Stimulated activated CD8-positive, alpha-beta memory T cell treated with anti-CD3 and anti-CD28 coated beads, Interleukin-4, amount 100 ng/mL, for 4 hours (primary cell): ENCODE results near the gene CHMP4B.

Experiments
- DNase-seq, 2 donors: peaks; one replicate each; pipeline ENCODE4 v3.0.0-alpha.2; 2020; ENCODE audit warnings: low read depth in 2 of 2, low spot score in 1 of 2

The CHMP4B gene

DNA sequence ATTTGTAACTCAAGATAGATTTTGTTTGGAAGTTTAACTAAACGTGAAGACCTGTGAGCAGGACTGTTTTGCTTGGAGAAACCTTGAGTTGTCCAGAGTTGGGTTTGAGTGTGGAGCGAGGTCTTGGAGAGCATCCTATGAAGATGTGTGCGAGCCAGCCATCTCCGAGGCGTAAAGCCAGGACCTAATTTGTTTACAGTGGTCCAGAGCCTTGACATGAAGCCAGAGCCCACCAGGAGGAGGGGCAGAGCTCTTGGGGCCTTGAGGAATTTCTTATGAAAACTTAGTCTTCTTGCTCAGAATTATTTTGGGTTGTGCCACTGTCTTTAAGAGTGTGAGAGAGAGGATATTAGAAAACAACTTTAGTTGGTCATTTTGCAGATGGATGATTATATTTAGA is 6.3 kb downstream of the CHMP4B start:
- no peak for DNase-seq

DNA sequence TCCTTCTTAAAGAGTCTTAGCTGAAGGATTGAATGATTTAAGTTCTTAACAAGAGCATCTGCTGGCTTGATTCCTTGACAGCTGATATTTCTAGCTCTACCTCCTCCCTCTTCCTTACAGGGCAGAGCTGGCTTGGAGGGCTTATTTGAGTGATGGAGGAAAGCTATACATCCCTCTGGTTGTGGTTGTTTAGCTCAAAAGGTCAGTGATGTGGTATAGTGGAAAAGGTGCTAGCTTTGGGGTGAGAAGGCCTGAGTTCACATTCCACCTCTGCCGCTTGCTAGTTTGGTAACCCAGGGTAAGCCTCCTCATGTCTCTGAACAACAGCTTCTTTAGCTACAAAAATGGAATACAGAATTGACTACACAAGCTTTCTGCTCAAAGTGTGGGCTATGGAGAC is 8.3 kb downstream of the CHMP4B start:
- no peak for DNase-seq

DNA sequence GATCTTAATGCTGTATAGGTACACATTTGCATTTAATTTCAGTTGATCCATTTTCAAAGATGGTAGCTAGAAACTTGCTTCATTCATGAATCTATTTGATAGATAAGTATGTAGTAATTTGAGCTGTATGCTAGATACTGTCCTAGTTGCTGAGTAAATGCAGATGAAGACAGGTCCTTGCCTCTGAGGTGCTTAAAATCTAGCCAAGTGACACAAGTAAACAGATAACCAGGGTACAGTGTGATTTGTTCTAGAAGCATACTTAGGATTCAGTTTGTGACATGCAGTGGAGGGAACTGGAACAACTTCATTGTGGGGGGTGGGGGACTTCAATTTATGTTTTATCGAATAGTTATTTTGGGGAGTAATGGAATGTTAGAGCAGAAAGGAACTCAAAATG is 9.2 kb downstream of the CHMP4B start:
- DNase-seq, result no peak

GRCh38 chr20:33821270-33821836 is 10.2 kb downstream of the CHMP4B start:
- no peak for DNase-seq

DNA sequence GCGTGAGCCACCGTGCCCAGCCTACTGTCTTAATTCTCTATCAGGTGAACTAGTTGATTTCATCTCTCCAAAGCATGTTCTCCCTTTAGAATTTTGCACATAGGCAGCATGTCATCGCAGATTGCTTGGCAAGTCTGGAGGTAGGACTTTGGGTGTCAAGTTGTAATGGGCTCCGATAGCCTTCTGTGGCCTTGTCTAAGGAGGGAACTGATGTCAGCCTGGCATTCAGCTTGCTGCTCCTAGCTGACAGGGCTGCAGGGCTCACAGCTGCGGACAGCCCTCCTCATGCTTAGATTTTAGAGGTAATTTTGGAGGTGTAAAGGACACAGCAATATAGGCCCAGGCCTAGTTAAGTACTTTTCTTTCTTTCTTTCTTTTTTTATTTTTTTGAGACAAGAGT is 11.3 kb downstream of the CHMP4B start:
- no peak for DNase-seq

DNA sequence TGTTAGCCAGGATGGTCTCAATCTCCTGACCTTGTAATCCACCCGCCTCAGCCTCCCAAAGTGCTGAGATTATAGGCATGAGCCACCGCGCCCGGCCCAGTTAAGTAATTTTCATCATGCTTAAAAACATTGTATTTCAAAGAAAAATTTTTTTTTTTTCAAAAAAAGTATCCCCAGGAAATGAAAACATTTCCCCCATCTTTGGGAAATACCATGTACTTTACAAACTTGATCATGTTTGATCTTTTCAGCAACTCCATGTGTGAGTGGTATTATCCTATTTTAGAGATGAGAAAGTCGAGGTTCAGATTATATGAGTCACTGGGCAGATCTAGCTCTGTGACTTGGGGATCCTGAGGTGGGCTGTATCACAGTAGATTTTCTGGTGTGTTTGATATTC is 11.8 kb downstream of the CHMP4B start:
- DNase-seq, result no peak

GRCh38 chr20:33824852-33825251 is 13.7 kb downstream of the CHMP4B start:
- no peak for DNase-seq

- no peak for DNase-seq
Measured at GRCh38 chr20:33825340-33826269, 14.5 kb downstream of the CHMP4B start.

DNA sequence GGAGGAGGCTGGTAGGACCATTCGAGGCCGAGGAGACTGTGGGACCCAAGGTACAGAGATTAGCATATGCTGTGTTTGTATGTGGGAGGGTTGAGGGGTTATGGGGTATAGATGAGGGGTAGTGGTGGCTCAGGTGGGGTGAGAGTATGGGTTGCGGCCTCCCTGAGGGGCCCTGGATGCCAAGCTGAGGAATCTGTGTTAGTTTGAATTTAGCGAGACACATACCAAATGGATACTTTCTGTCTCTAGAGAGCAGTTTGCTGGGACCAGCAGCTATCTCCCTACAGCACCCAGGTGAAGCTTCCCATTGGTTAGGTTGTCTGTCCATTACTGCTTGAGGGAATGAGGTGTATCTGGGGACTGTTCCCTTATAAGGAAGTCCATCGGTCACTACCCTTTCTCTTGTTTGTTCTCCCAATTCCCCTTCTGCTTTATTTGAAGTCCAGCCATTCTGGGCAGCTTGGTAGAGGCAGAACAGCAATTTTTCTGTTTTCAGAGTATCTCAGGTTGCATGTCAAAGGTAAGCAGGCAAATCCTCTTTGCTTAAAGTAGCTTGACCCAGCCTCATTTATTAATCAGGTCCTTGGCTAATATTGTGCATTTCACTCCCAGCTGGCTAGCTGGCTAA is 15.2 kb downstream of the CHMP4B start:
- no peak for DNase-seq

- no peak for DNase-seq
Measured at GRCh38 chr20:33827109-33827508, 16.0 kb downstream of the CHMP4B start.

DNA sequence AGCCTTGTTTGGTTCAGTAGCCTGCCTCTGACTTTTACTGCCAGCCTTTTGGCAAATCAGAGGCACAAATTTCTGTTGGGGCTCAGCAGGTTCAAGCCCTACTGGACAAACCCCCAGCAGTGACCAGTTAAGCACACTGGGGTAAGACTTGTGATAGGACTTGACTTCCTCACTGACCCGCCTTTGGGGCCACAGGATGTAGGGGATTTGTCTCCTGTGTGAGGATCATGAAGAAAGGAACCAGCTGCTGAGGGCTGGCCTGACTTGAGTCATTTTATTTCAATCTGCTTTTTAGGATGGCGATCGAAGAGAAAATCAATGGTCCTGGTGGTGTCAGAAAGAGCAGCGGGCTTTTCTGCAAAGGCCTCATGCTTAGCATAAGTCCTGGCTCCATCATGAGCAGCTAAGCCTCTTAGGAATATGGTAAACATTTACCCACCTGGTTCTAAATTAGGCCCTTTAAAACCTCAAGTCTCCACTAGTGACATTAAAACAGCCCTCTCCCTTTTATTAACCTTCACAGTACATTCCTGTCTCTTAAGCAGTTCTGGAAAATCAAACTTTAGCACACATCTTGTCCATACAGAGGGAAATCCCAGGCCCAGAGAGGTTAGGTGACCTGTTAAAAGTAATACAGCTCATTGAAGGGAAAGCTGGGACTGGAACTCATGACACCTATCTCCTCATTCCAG is 16.6 kb downstream of the CHMP4B start:
- DNase-seq, result no peak

DNA sequence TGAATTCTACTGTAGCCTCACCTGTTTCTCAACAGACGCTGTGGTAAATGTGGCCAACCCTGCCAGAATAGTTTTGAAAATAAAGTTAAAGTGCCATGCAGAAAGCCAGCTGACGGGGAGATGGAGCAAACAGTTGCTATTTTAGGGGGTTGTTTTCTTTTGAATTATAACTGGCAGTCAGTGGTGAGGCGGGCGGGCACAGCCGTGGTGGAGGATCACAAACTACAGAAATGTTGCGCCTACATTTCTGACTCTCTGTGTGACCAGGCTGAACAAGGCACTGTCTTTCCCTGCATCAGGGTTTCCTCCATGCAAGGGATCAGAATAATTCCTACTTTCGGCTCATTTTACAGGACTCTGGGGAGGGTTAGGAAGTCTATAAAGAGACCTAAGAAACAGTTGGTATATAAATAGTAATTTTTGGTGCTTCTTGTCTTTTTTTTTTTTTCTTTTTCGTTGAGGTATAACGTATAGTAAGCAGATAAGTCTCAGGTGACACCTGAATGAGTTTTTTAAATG is 17.2 kb downstream of the CHMP4B start:
- DNase-seq, result no peak

- DNase-seq, result no peak
Measured at GRCh38 chr20:33828967-33829560, 17.9 kb downstream of the CHMP4B start.

GRCh38 chr20:33829636-33830035 is 18.5 kb downstream of the CHMP4B start:
- no peak for DNase-seq

DNA sequence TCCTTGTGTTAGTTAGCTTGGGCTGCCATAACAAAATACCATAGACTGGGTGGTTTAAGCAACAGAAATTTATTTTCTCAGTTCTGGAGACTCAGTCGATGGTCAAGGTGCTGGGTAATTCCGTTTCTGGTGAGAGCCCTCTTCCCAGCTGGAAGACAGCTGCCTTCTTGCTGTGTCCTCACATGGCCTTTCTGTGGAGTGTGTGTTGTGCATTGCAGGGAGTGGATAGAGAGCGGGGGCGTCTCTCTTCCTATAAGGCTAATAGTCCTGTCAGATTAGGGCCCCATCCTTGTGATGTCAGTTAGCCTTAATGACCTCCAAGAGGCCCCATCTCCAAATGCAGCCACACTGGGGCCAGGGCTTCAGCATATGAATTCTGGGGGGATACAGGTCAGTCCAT is 19.2 kb downstream of the CHMP4B start:
- DNase-seq, result no peak

DNA sequence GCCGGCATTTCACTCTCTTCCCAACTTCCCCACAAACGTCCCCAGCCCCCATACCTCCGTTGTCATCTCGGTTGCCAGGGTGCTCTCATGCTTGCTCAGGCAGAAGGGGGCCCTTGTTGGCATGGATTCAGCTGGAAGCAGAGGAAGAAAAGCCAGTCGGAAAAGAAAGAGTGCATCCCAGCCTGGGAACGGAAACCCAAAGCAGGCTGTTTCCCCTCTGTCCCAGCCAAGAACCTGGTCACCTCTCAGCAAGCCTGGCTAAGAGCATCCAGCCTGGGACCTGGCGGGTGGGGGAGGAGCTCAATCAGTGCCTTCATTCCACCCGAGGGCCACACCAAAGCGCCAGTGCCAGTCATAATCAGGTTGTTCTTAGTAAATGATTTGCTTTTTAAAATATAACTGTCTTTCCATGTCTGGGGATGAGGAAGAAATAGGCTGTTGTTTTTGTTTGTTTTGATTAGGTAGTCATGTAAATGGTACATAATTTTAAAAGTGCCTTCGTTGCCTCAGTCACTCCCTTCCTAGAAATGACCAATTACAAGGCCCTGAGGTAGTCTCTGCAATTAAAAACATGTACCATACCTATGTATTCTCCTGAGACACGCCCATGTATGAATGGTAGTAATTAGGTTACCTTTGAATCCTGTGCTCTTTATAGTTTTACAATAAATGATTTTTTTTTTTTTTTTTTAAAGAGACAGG is 21.1 kb downstream of the CHMP4B start:
- no peak for DNase-seq

- no peak for DNase-seq
Measured at GRCh38 chr20:33833333-33833732, 22.2 kb downstream of the CHMP4B start.

GRCh38 chr20:33835615-33836172 is 24.5 kb downstream of the CHMP4B start:
- no peak for DNase-seq

DNA sequence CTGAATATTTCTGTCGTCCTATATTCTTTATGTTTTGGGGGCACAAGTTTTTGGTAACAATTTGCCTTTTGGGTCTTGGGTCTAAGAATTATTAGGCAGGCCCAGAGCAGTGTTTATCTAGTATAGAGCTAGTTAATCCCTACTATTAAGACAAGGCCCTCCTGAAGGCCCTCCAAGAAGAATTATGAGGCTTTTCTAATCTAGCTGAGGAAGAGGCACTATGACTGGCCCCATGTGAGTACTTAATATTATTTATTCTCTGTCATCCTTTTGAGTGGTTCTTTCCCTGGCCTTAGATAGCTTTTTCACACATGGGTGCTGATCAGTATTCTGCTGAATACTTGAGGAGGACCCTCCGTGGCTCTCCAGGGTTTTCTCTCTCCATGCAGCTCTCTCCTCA is 25.1 kb downstream of the CHMP4B start:
- no peak for DNase-seq
